H1 (cell line): ENCODE measurements around the gene LEKR1. TPM values are rescaled to one million over a fixed set of nuclear protein-coding genes. Genes with fewer than 3 reads are reported as not detected.
A peak's percentile ranks its signal among the peaks of the same experiment; 100 is the strongest.

Source experiments
- ASH2L ChIP-seq: fragments of 200-600, 300-600 bp; sonication (generic); IDR thresholded peaks from one replicate; pipeline ENCODE4 v1.7.1; 2017; ENCODE audit warnings: low read length
- ATF3 ChIP-seq: IDR thresholded peaks from 2 replicates; pipeline ENCODE4 v1.6.1; 2011; ENCODE audit warnings: low read depth, mild to moderate bottlenecking, low read length; ENCODE audit not compliant: insufficient read depth
- CBX8 ChIP-seq: fragments of 300-800, 300-1000 bp; sonication (generic); IDR thresholded peaks from 2 replicates; pipeline ENCODE4 v1.7.1; 2016; ENCODE audit warnings: low read depth, low read length, borderline replicate concordance
- CEBPB ChIP-seq: IDR thresholded peaks from 2 replicates; pipeline ENCODE4 v1.6.1; 2012; ENCODE audit warnings: low read depth, low read length
- CHD2 ChIP-seq: IDR thresholded peaks from 2 replicates; pipeline ENCODE4 v1.6.1; 2012; ENCODE audit warnings: low read length, improper control_type of control experiment
- CREB1 ChIP-seq: IDR thresholded peaks from 2 replicates; pipeline ENCODE4 v1.6.1; 2012; ENCODE audit warnings: inconsistent platforms
- CTBP2 ChIP-seq: IDR thresholded peaks from 2 replicates; pipeline ENCODE4 v1.7.0; 2011; ENCODE audit warnings: borderline replicate concordance, mild to moderate bottlenecking, moderate library complexity, mixed read lengths, low read length; ENCODE audit not compliant: insufficient read depth, insufficient read length
- E2F6 ChIP-seq: IDR thresholded peaks from 2 replicates; pipeline ENCODE4 v1.6.1; 2012; ENCODE audit warnings: inconsistent platforms
- EGR1 ChIP-seq: IDR thresholded peaks from 2 replicates; pipeline ENCODE4 v1.6.1; 2011; ENCODE audit warnings: low read depth, low read length, borderline replicate concordance
- FOSL1 ChIP-seq: IDR thresholded peaks from 2 replicates; pipeline ENCODE4 v1.6.1; 2011; ENCODE audit warnings: mild to moderate bottlenecking, low read depth, low read length, moderate library complexity; ENCODE audit not compliant: insufficient read depth
- HDAC6 ChIP-seq: IDR thresholded peaks from one replicate; pipeline ENCODE4 v1.7.1; 2012; ENCODE audit warnings: low read depth, mild to moderate bottlenecking, inconsistent platforms, low read length, moderate library complexity
- KDM4A ChIP-seq: IDR thresholded peaks from one replicate; pipeline ENCODE4 v1.7.1; 2012; ENCODE audit warnings: low read depth, mild to moderate bottlenecking, moderate library complexity, low read length, inconsistent platforms; ENCODE audit not compliant: severe bottlenecking
- MAX ChIP-seq: IDR thresholded peaks from 2 replicates; pipeline ENCODE4 v1.6.1; 2012; ENCODE audit warnings: inconsistent platforms
- NRF1 ChIP-seq: IDR thresholded peaks from 2 replicates; pipeline ENCODE4 v1.6.1; 2011; ENCODE audit warnings: mild to moderate bottlenecking, low read depth, low read length, improper control_type of control experiment
- PHF8 ChIP-seq: fragments of 200-600 bp; sonication (generic); conservative IDR thresholded peaks from 2 replicates; pipeline ENCODE4 v1.7.1; 2012; ENCODE audit warnings: low read depth, mild to moderate bottlenecking, inconsistent platforms, low read length, moderate library complexity
- POLR2A ChIP-seq, 2 experiments: IDR thresholded peaks; 1 replicate in 1 of 2; 2 replicates in 1 of 2; pipeline ENCODE4 v1.6.1; 2011; ENCODE audit warnings: low read depth in 2 of 2, low read length in 2 of 2, mild to moderate bottlenecking in 2 of 2; ENCODE audit errors: control extremely low read depth in 1 of 2
- RXRA ChIP-seq: IDR thresholded peaks from 2 replicates; pipeline ENCODE4 v1.6.1; 2011; ENCODE audit warnings: low read depth, mild to moderate bottlenecking, low read length, moderate library complexity; ENCODE audit not compliant: insufficient read depth
- SAP30 ChIP-seq: fragments of 300-600 bp; sonication (generic); IDR thresholded peaks from 2 replicates; pipeline ENCODE4 v1.7.1; 2012; ENCODE audit warnings: low read length, moderate library complexity, mild to moderate bottlenecking, inconsistent platforms; ENCODE audit not compliant: insufficient read depth, insufficient replicate concordance
- SP1 ChIP-seq: IDR thresholded peaks from 2 replicates; pipeline ENCODE4 v1.6.1; 2011; ENCODE audit warnings: low read depth, low read length
- SP2 ChIP-seq: IDR thresholded peaks from 2 replicates; pipeline ENCODE4 v1.6.1; 2012; ENCODE audit warnings: mild to moderate bottlenecking, low read length, inconsistent platforms
- TEAD4 ChIP-seq: IDR thresholded peaks from 2 replicates; pipeline ENCODE4 v1.6.1; 2012; ENCODE audit warnings: low read depth, low read length, inconsistent platforms, mixed read lengths
- USF2 ChIP-seq: IDR thresholded peaks from 2 replicates; pipeline ENCODE4 v1.6.1; 2011; ENCODE audit warnings: low read length, improper control_type of control experiment
- YY1 ChIP-seq: IDR thresholded peaks from 2 replicates; pipeline ENCODE4 v1.6.1; 2011; ENCODE audit warnings: low read depth, mild to moderate bottlenecking, low read length
- ZNF274 ChIP-seq: IDR thresholded peaks from 2 replicates; pipeline ENCODE4 v1.7.0; 2012; ENCODE audit warnings: low read length, borderline replicate concordance; ENCODE audit errors: extremely low read depth
- polyA plus RNA-seq, 7 experiments: library from polyadenylated mRNA; depleted of rRNA in 3 of 7; stranded (reverse) in 5 of 7; unstranded in 2 of 7; fragments of >200 nt in 5 of 7; fragments of 200-250 nt in 2 of 7; gene quantifications; 1 replicate in 5 of 7; 2 replicates in 1 of 7; 4 replicates in 1 of 7; pipeline versions ENCODE4 v1.2.1 to v1.2.3, GENCODE V29; 2011 to 2013; ENCODE audit warnings: missing spikeins in 2 of 7, mixed read lengths in 2 of 7
- total RNA-seq: library from RNA; stranded (reverse); fragmentation: NEBNext Ultra II Directional; extraction: Animal tissue kit (Norgen Biotek cat#: 25700); gene quantifications from 2 replicates; pipeline ENCODE4 v1.2.1, GENCODE V29; 2021

The LEKR1 gene
- total and polyA plus RNA-seq, 2 of the 8 experiments (the other 6 are each of a cell fraction or from before 2014, with no cell fraction given), result 0.08 TPM; not detected in 1

GRCh38 chr3:156816091-156816793 is 9.9 kb upstream of the LEKR1 start (continued):
- TF ChIP-seq E2F6 (peak; percentile 61), YY1 (no peak), POLR2A (IDR thresholded peaks at IDR 0.05; ENCODE audit: control extremely low read depth in 1 of 2, low read depth in 2 of 2, low read length in 2 of 2) (no peak), CBX8 (no peak), EGR1 (peak; percentile 37; the same call in 1 of the 2 replicates), CTBP2 (no peak), ZNF274 (no peak), USF2 (no peak), ATF3 (no peak), NRF1 (no peak), CHD2 (no peak), CREB1 (no peak), TEAD4 (no peak), SP2 (no peak), HDAC6 (no peak), KDM4A (peak; percentile 49), MAX (peak; percentile 53), ASH2L (peak; percentile 50), CEBPB (no peak), RXRA (no peak), FOSL1 (no peak), SP1 (no peak), SAP30 (no peak), PHF8 (no peak)
- TF ChIP-seq, all 59 proteins: peak for 8
